HCT116 (cell line): ENCODE results near the gene EML1. TPM values are rescaled to one million over a fixed set of nuclear protein-coding genes. Genes with fewer than 3 reads are reported as not detected.

Source experiments
- ATAC-seq: fragments of 200-7000 bp; cut with Tn5 transposase; 2 replicates; pipeline ENCODE4 v1.9.1; 2020; ENCODE audit warnings: mild to moderate bottlenecking, moderate library complexity
- BruUV-seq: library from RNA; stranded (reverse); fragments of 400-500 nt; replicated peaks from 2 replicates; lab custom pipeline; 2021; lab: Mats Ljungman, UMichigan
- CTCF ChIA-PET: fragments of 300-600 bp; sonication (Branson Sonifier 250); formaldehyde crosslinking; loops from one replicate; lab custom pipeline; 2021; ENCODE audit warnings: antibody characterized with exemption; lab: Charles Lee
- POLR2A ChIA-PET: fragments of 300-600, 350-600 bp; sonication (Branson Sonifier 250); formaldehyde crosslinking; loops from one replicate; lab custom pipeline; 2021; ENCODE audit warnings: antibody characterized with exemption; lab: Charles Lee
- RAD21 ChIA-PET, 2 experiments: fragments of 300-600 bp; sonication (Branson Sonifier 250); formaldehyde crosslinking; loops; one replicate each; lab custom pipeline; 2023; ENCODE audit warnings: low total read pairs in 2 of 2; ENCODE audit not compliant: uncharacterized antibody in 2 of 2, unreplicated experiment in 2 of 2, low non-redundant PET in 1 of 2; lab: Charles Lee
- DNase-seq: peaks from one replicate; pipeline ENCODE4 v3.0.0-alpha.2; 2010; ENCODE audit warnings: low read depth, low spot score
- H2AFZ ChIP-seq: fragments of 200-600 bp; shearing (Covaris generic), sonication (generic); 2 replicates; pipeline ENCODE4 v1.6.1; 2017; ENCODE audit warnings: low read depth, mixed run types, mixed read lengths, antibody characterized with exemption, low read length; ENCODE audit not compliant: poor library complexity, severe bottlenecking
- H3K27ac ChIP-seq: 2 replicates; pipeline ENCODE4 v1.5.1; 2012; ENCODE audit warnings: low read depth, low read length
- H3K27me3 ChIP-seq: fragments of 200-600 bp; sonication (generic); 2 replicates; pipeline ENCODE4 v1.6.1; 2016; ENCODE audit warnings: mixed run types, low read length, mixed read lengths; ENCODE audit not compliant: insufficient read depth
- H3K36me3 ChIP-seq, 2 experiments: fragments of 200-500 bp in 1 of 2; fragments of 200-600 bp in 1 of 2; sonication (Bioruptor generic) in 1 of 2; sonication (generic) in 1 of 2; 2 replicates each; pipeline versions ENCODE4 v1.5.1 to v1.6.1; 2014 to 2016; ENCODE audit warnings: low read length in 2 of 2, inconsistent platforms in 1 of 2, mixed read lengths in 1 of 2, mixed run types in 1 of 2; ENCODE audit not compliant: insufficient read depth in 2 of 2, control insufficient read depth in 1 of 2
- H3K4me1 ChIP-seq, 2 experiments: fragments of 200-600 bp in 1 of 2; sonication (generic) in 1 of 2; 2 replicates each; pipeline versions ENCODE4 v1.5.1 to v1.6.1; 2012 to 2017; ENCODE audit warnings: low read length in 2 of 2, inconsistent platforms in 1 of 2, mild to moderate bottlenecking in 1 of 2, mixed read lengths in 1 of 2, mixed run types in 1 of 2, moderate library complexity in 1 of 2; ENCODE audit not compliant: insufficient read depth in 2 of 2, control insufficient read depth in 1 of 2
- H3K4me2 ChIP-seq: fragments of 200-600 bp; sonication (generic); 2 replicates; pipeline ENCODE4 v1.6.1; 2017; ENCODE audit warnings: mixed run types, low read length, mixed read lengths
- H3K4me3 ChIP-seq, 2 experiments: fragments of 200-600 bp in 1 of 2; sonication (generic) in 1 of 2; replicated peaks in 1 of 2; 2 replicates each; pipeline ENCODE4 v1.5.1; 2011 to 2016; ENCODE audit warnings: low read length in 2 of 2, control low read depth in 1 of 2, low read depth in 1 of 2, mild to moderate bottlenecking in 1 of 2, mixed read lengths in 1 of 2, mixed run types in 1 of 2
- H3K79me2 ChIP-seq: fragments of 200-600 bp; sonication (generic); 2 replicates; pipeline ENCODE4 v1.6.1; 2017; ENCODE audit warnings: mild to moderate bottlenecking, mixed run types, low read length, moderate library complexity, mixed read lengths; ENCODE audit not compliant: insufficient read depth
- H3K9ac ChIP-seq: fragments of 200-600 bp; sonication (generic); 2 replicates; pipeline ENCODE4 v1.6.1; 2016; ENCODE audit warnings: low read length, mixed read lengths
- H3K9me2 ChIP-seq: fragments of 200-600 bp; sonication (generic), shearing (Covaris generic); 2 replicates; pipeline ENCODE4 v1.6.1; 2017; ENCODE audit warnings: mixed run types, mild to moderate bottlenecking, moderate library complexity; ENCODE audit not compliant: insufficient read depth
- H3K9me3 ChIP-seq, 2 experiments: fragments of 200-500 bp in 1 of 2; fragments of 200-600 bp in 1 of 2; sonication (Bioruptor generic) in 1 of 2; sonication (generic) in 1 of 2; 2 replicates each; pipeline ENCODE4 v1.6.1; 2014 to 2017; ENCODE audit warnings: low read length in 2 of 2, mixed read lengths in 2 of 2, inconsistent platforms in 1 of 2, low read depth in 1 of 2, mild to moderate bottlenecking in 1 of 2, mixed run types in 1 of 2, moderate library complexity in 1 of 2; ENCODE audit not compliant: control insufficient read depth in 1 of 2, insufficient read depth in 1 of 2
- H4K20me1 ChIP-seq: fragments of 200-600 bp; sonication (generic), shearing (Covaris generic); 2 replicates; pipeline ENCODE4 v1.6.1; 2017; ENCODE audit warnings: mixed run types, mild to moderate bottlenecking, moderate library complexity; ENCODE audit not compliant: insufficient read depth
- ATF3 ChIP-seq: IDR thresholded peaks from 2 replicates; pipeline ENCODE4 v1.6.1; 2012
- CTCF ChIP-seq, 3 experiments: fragments of 200-600 bp in 1 of 3; sonication (generic) in 1 of 3; IDR thresholded peaks in 2 of 3; conservative IDR thresholded peaks in 1 of 3; 2 replicates each; pipeline ENCODE4 v1.5.1; 2012 to 2017; ENCODE audit warnings: low read depth in 2 of 3, low read length in 2 of 3, antibody characterized with exemption in 1 of 3, borderline replicate concordance in 1 of 3, control low read depth in 1 of 3, mild to moderate bottlenecking in 1 of 3, mixed read lengths in 1 of 3, mixed run types in 1 of 3, moderate library complexity in 1 of 3; ENCODE audit not compliant: insufficient read depth in 1 of 3
- ELF1 ChIP-seq: IDR thresholded peaks from 2 replicates; pipeline ENCODE4 v1.6.1; 2012; ENCODE audit warnings: low read depth, borderline replicate concordance
- EZH2 ChIP-seq: fragments of 200-600 bp; sonication (generic); IDR thresholded peaks from 2 replicates; pipeline ENCODE4 v1.6.1; 2017; ENCODE audit warnings: antibody characterized with exemption, mixed run types
- EZH2phosphoT487 ChIP-seq: fragments of 200-600 bp; IDR thresholded peaks from 2 replicates; pipeline ENCODE4 v1.6.1; 2018; ENCODE audit warnings: antibody characterized with exemption, borderline replicate concordance
- FOSL1 ChIP-seq: IDR thresholded peaks from 2 replicates; pipeline ENCODE4 v1.6.1; 2012; ENCODE audit warnings: low read depth
- MAX ChIP-seq: IDR thresholded peaks from 2 replicates; pipeline ENCODE4 v1.6.1; 2012
- POLR2AphosphoS5 ChIP-seq: IDR thresholded peaks from 2 replicates; pipeline ENCODE4 v1.6.1; 2011; ENCODE audit warnings: mild to moderate bottlenecking, low read depth, low read length, moderate library complexity
- REST ChIP-seq: IDR thresholded peaks from 2 replicates; pipeline ENCODE4 v1.6.1; 2012; ENCODE audit warnings: low read depth
- YY1 ChIP-seq: IDR thresholded peaks from 2 replicates; pipeline ENCODE4 v1.6.1; 2011; ENCODE audit warnings: low read length, low read depth, moderate library complexity, mild to moderate bottlenecking; ENCODE audit not compliant: insufficient replicate concordance; ENCODE audit errors: extremely low read depth
- intact Hi-C: fragments of 100-400 bp; cut with micrococcal nuclease; formaldehyde crosslinking; loops from 2 replicates; pipeline ENCODE4 v1.10.0; 2022
- total RNA-seq: library from RNA; stranded (reverse); gene quantifications from one replicate; pipeline ENCODE4 v1.2.1, GENCODE V29; 2021; ENCODE audit not compliant: unreplicated experiment

Gene EML1
- total RNA-seq, 1 experiment from 2014 or later = 7.4 TPM

GRCh38 chr14:99984036-99984435, 190.8 kb downstream of the EML1 start:
- Histone ChIP-seq H3K79me2 (no peaks in the 10 kb centered on the region), H3K9ac (no peak overlapping the region), H3K9me3 (no peaks in the 10 kb centered on the region), H3K9me2 (no peaks in the 10 kb centered on the region), H3K27ac (no peak overlapping the region), H3K36me3 (no peaks in the 10 kb centered on the region), H2AFZ (no peak overlapping the region), H3K4me1 (no peaks in the 10 kb centered on the region), H3K4me3 (no peak overlapping the region), H3K27me3 (no peaks in the 10 kb centered on the region), H3K4me2 (no peak overlapping the region), H4K20me1 (no peaks in the 10 kb centered on the region)
- DNase-seq (no peak), ATAC-seq (no peak)
- no TSS peak for BruUV-seq
- intact Hi-C loops = no loop called here
- RAD21 ChIA-PET = no interaction called here
- POLR2A ChIA-PET = interaction anchor here (1.4 kb wide), 1 partner anchor 209 kb away, joined by 4 read pairs; no protein-coding TSS in a partner anchor
- no peak for TF ChIP-seq REST
- no peak for TF ChIP-seq ATF3
- no peak for TF ChIP-seq POLR2AphosphoS5
- TF ChIP-seq EZH2phosphoT487 = no peak
- TF ChIP-seq ELF1 = no peak
- CTCF ChIA-PET = interaction anchor here (1.3 to 4.7 kb wide), 3 partner anchors 41 to 209 kb away, joined by 3 to 27 read pairs (median 17); no protein-coding TSS in a partner anchor

- H3K9me3 ChIP-seq = no peaks in the 10 kb centered on the region
- H2AFZ ChIP-seq = no peak overlapping the region
- H3K79me2 ChIP-seq = no peaks in the 10 kb centered on the region
- intact Hi-C loops = no loop called here
- TF ChIP-seq POLR2AphosphoS5 (no peak), ATF3 (no peak), YY1 (no peak), MAX (no peak), FOSL1 (no peak), CTCF (IDR thresholded peaks at IDR 0.05 in 2 of 3, conservative IDR thresholded peaks at IDR 0.05 in 1 of 3; ENCODE audit: borderline replicate concordance in 1 of 3, insufficient read depth in 1 of 3, low read depth in 2 of 3, low read length in 2 of 3) (no peak), EZH2 (no peak), EZH2phosphoT487 (no peak)
- TF ChIP-seq, all 23 proteins: peak for 0
- Histone ChIP-seq H3K4me2 (no peak overlapping the region), H3K27me3 (no peaks in the 10 kb centered on the region), H3K9me2 (no peaks in the 10 kb centered on the region), H3K4me1 (no peaks in the 10 kb centered on the region), H3K4me3 (no peak overlapping the region), H3K9ac (no peak overlapping the region), H3K36me3 (no peaks in the 10 kb centered on the region), H4K20me1 (no peaks in the 10 kb centered on the region), H3K27ac (no peak overlapping the region)
- no TSS peak for BruUV-seq
- ATAC-seq (no peak), DNase-seq (no peak)
- CTCF ChIA-PET = no interaction called here
- RAD21 ChIA-PET = no interaction called here
- POLR2A ChIA-PET = no interaction called here
These were observed 193.2 kb downstream of the EML1 start for GRCh38 chr14:99986396-99986795.
